ENCODE measurements around the gene CES1.
"Not testable (repeated sequence)": the region's sequence is repeated elsewhere in the genome, so short reads cannot be mapped to it uniquely, and the experiment has no call there.

Gene CES1

GRCh38 chr16:55817236-55817912, 15.5 kb downstream of the CES1 start:
- Histone ChIP-seq H3K36me3 (ENCODE audit: control insufficient read depth, low read length) (no peaks in the 10 kb centered on the region), H3F3A (ENCODE audit: control insufficient read depth, insufficient read depth) (no peaks in the 10 kb centered on the region), H3K4me1 (ENCODE audit: control insufficient read depth, low read length) (no peaks in the 10 kb centered on the region), H3K79me2 (ENCODE audit: control insufficient read depth, low read length) (no peaks in the 10 kb centered on the region), H3K27ac (ENCODE audit: low read depth, low read length) (no peak overlapping the region), H3K4me3 (ENCODE audit: low read length) (no peak overlapping the region), H4K20me1 (ENCODE audit: control insufficient read depth, insufficient read depth, low read depth, low read length) (no peaks in the 10 kb centered on the region), H3K27me3 (ENCODE audit: control insufficient read depth, low read length) (no peaks in the 10 kb centered on the region), H3K9me3 (ENCODE audit: control insufficient read depth, insufficient read depth, low read length) (no peaks in the 10 kb centered on the region), H3K9me2 (replicated peaks; ENCODE audit: control insufficient read depth, low read length) (no peaks in the 10 kb centered on the region), H3K4me2 (ENCODE audit: low read length) (no peak overlapping the region)
- no peak for TF ChIP-seq EZH2phosphoT487 (IDR thresholded peaks at IDR 0.05; ENCODE audit: borderline replicate concordance, low read length)
- TF ChIP-seq CTCF (IDR thresholded peaks at IDR 0.05; ENCODE audit: low read depth, low read length, poor library complexity, severe bottlenecking): no peak

GRCh38 chr16:55816222-55816621, 16.7 kb downstream of the CES1 start:
- H3K4me2 ChIP-seq (ENCODE audit: low read length); H3K36me3 ChIP-seq (ENCODE audit: control insufficient read depth, low read length); H3K4me3 ChIP-seq (ENCODE audit: low read length); H3K4me1 ChIP-seq (ENCODE audit: control insufficient read depth, low read length); H3F3A ChIP-seq (ENCODE audit: control insufficient read depth, insufficient read depth); H3K79me2 ChIP-seq (ENCODE audit: control insufficient read depth, low read length); H3K27ac ChIP-seq (ENCODE audit: low read depth, low read length); H3K27me3 ChIP-seq (ENCODE audit: control insufficient read depth, low read length); H3K9me3 ChIP-seq (ENCODE audit: control insufficient read depth, insufficient read depth, low read length); H3K9me2 ChIP-seq (replicated peaks; ENCODE audit: control insufficient read depth, low read length); H4K20me1 ChIP-seq (ENCODE audit: control insufficient read depth, insufficient read depth, low read depth, low read length): not testable (repeated sequence)

GRCh38 chr16:55815320-55815719, 17.6 kb downstream of the CES1 start:
- H3K27ac ChIP-seq (ENCODE audit: low read depth, low read length): no peak overlapping the region
- no peaks in the 10 kb centered on the region for H3K9me2 ChIP-seq (replicated peaks; ENCODE audit: control insufficient read depth, low read length)
- TF ChIP-seq EZH2phosphoT487 (IDR thresholded peaks at IDR 0.05; ENCODE audit: borderline replicate concordance, low read length) (no peak), CTCF (IDR thresholded peaks at IDR 0.05; ENCODE audit: low read depth, low read length, poor library complexity, severe bottlenecking) (no peak)
- H3K9me3 ChIP-seq (ENCODE audit: control insufficient read depth, insufficient read depth, low read length): no peaks in the 10 kb centered on the region
- no peaks in the 10 kb centered on the region for H4K20me1 ChIP-seq (ENCODE audit: control insufficient read depth, insufficient read depth, low read depth, low read length)
- no peaks in the 10 kb centered on the region for H3K79me2 ChIP-seq (ENCODE audit: control insufficient read depth, low read length)
- H3K4me1 ChIP-seq (ENCODE audit: control insufficient read depth, low read length): no peaks in the 10 kb centered on the region
- H3K27me3 ChIP-seq (ENCODE audit: control insufficient read depth, low read length): no peaks in the 10 kb centered on the region
- H3K36me3 ChIP-seq (ENCODE audit: control insufficient read depth, low read length): no peaks in the 10 kb centered on the region
- H3K4me2 ChIP-seq (ENCODE audit: low read length): no peak overlapping the region
- H3K4me3 ChIP-seq (ENCODE audit: low read length): no peak overlapping the region
- H3F3A ChIP-seq (ENCODE audit: control insufficient read depth, insufficient read depth): no peaks in the 10 kb centered on the region

GRCh38 chr16:55814174-55814573, 18.7 kb downstream of the CES1 start:
- not testable (repeated sequence) for H3K27me3 ChIP-seq (ENCODE audit: control insufficient read depth, low read length)

GRCh38 chr16:55813730-55814129, 19.2 kb downstream of the CES1 start:
- not testable (repeated sequence) for H3K27me3 ChIP-seq (ENCODE audit: control insufficient read depth, low read length); H3K27ac ChIP-seq (ENCODE audit: low read depth, low read length); H4K20me1 ChIP-seq (ENCODE audit: control insufficient read depth, insufficient read depth, low read depth, low read length); H3K4me3 ChIP-seq (ENCODE audit: low read length); H3K4me2 ChIP-seq (ENCODE audit: low read length); H3K9me2 ChIP-seq (replicated peaks; ENCODE audit: control insufficient read depth, low read length); H3K9me3 ChIP-seq (ENCODE audit: control insufficient read depth, insufficient read depth, low read length); H3K36me3 ChIP-seq (ENCODE audit: control insufficient read depth, low read length); H3F3A ChIP-seq (ENCODE audit: control insufficient read depth, insufficient read depth); H3K4me1 ChIP-seq (ENCODE audit: control insufficient read depth, low read length); H3K79me2 ChIP-seq (ENCODE audit: control insufficient read depth, low read length)

More at GRCh38 chr16:55814174-55814573, 18.7 kb downstream of the CES1 start:
- not testable (repeated sequence) for H4K20me1 ChIP-seq (ENCODE audit: control insufficient read depth, insufficient read depth, low read depth, low read length); H3K4me3 ChIP-seq (ENCODE audit: low read length); H3K36me3 ChIP-seq (ENCODE audit: control insufficient read depth, low read length); H3K9me3 ChIP-seq (ENCODE audit: control insufficient read depth, insufficient read depth, low read length); H3F3A ChIP-seq (ENCODE audit: control insufficient read depth, insufficient read depth); H3K4me2 ChIP-seq (ENCODE audit: low read length); H3K79me2 ChIP-seq (ENCODE audit: control insufficient read depth, low read length); H3K27ac ChIP-seq (ENCODE audit: low read depth, low read length); H3K9me2 ChIP-seq (replicated peaks; ENCODE audit: control insufficient read depth, low read length); H3K4me1 ChIP-seq (ENCODE audit: control insufficient read depth, low read length)
